ENCODE results near the gene ARHGEF28.

DNA sequence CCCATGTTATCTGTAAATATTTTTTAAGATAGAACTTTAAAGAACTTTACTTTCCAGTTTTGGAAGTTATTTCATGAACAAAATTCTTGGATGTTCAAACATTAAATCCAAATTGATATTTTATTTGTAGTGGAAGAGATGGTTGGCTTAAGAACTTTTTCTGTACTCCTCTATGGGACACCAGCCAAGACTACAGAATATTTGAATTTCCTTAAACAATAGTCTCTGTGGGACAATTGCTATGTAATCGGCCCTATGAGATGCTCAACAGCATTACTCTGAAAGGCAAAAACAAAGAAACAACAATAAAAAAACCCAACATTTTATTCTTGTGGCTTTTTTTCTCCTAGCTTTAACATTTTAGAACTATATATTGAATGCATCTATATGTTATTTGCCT is 289.3 kb downstream of the ARHGEF28 start:
- TF ChIP-seq, protein P1, sequence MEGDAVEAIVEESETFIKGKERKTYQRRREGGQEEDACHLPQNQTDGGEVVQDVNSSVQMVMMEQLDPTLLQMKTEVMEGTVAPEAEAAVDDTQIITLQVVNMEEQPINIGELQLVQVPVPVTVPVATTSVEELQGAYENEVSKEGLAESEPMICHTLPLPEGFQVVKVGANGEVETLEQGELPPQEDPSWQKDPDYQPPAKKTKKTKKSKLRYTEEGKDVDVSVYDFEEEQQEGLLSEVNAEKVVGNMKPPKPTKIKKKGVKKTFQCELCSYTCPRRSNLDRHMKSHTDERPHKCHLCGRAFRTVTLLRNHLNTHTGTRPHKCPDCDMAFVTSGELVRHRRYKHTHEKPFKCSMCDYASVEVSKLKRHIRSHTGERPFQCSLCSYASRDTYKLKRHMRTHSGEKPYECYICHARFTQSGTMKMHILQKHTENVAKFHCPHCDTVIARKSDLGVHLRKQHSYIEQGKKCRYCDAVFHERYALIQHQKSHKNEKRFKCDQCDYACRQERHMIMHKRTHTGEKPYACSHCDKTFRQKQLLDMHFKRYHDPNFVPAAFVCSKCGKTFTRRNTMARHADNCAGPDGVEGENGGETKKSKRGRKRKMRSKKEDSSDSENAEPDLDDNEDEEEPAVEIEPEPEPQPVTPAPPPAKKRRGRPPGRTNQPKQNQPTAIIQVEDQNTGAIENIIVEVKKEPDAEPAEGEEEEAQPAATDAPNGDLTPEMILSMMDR (IDR thresholded peaks at IDR 0.05 in 4 of 5, conservative IDR thresholded peaks at IDR 0.05 in 1 of 5): no peak
- TF ChIP-seq POLR2A (IDR thresholded peaks at IDR 0.05): no peak
